Measurements from ENCODE around the gene OMP. TPM values are rescaled to one million over a fixed set of nuclear protein-coding genes. Genes with fewer than 3 reads are reported as not detected.

Gene OMP
- total and polyA plus RNA-seq, 2 of the 4 experiments (the other 2 are of a cell fraction): 0.27 TPM; not detected in 1

- Histone ChIP-seq H2AFZ (replicated peaks; ENCODE audit: low read length, poor library complexity) (peak overlapping the region; percentile 93), H3K4me3 (ENCODE audit: insufficient read depth, low read depth, low read length) (peak overlapping the region; percentile 33), H2BK15ac (ENCODE audit: low read depth, low read length) (no peak overlapping the region), H4K20me1 (ENCODE audit: insufficient read depth, low read length) (no peaks in the 10 kb centered on the region), H3K14ac (replicated peaks; ENCODE audit: low read depth, low read length) (no peak overlapping the region), H3K27ac (ENCODE audit: insufficient read depth, low read length) (no peak overlapping the region), H2AK5ac (ENCODE audit: low read depth, low read length) (no peak overlapping the region), H3K79me1 (ENCODE audit: low read depth in 1 of 2, low read length in 2 of 2) (no peaks in the 10 kb centered on the region), H2BK20ac (ENCODE audit: low read depth, low read length) (no peak overlapping the region), H3K4me1 (ENCODE audit: control insufficient read depth, insufficient read depth, low read length) (peaks cover 10% of the 10 kb centered on the region; the same call in 1 of the 2 replicates), H4K91ac (ENCODE audit: insufficient read depth, low read depth, low read length) (no peak overlapping the region), H3K18ac (ENCODE audit: low read depth, low read length) (no peak overlapping the region), H3K4me2 (ENCODE audit: low read depth, low read length) (peak overlapping the region; percentile 83), H2AK9ac (replicated peaks; ENCODE audit: low read depth, low read length, poor library complexity) (peak overlapping the region; percentile 86), H3K56ac (ENCODE audit: extremely low read depth, insufficient read depth, low read length) (no peak overlapping the region), H3K9me1 (ENCODE audit: insufficient read depth, low read length) (no peaks in the 10 kb centered on the region), H3K9me3 (ENCODE audit: control insufficient read depth, insufficient read depth, low read length) (no peaks in the 10 kb centered on the region), H4K8ac (ENCODE audit: low read depth in 2 of 2, low read length in 2 of 2) (peak overlapping the region in 1 of 2 experiments; percentile 42; a peak in 1 of 4 replicates), H3K4ac (ENCODE audit: low read depth, low read length) (no peak overlapping the region), H3K27me3 (ENCODE audit: control insufficient read depth, insufficient read depth, low read length) (no peaks in the 10 kb centered on the region), H2BK120ac (ENCODE audit: low read depth, low read length) (no peak overlapping the region), H4K5ac (ENCODE audit: low read depth, low read length) (no peak overlapping the region), H3K36me3 (ENCODE audit: control insufficient read depth, insufficient read depth, low read length) (peaks cover 7% of the 10 kb centered on the region; the same call in 1 of the 2 replicates), H3K9ac (ENCODE audit: low read depth, low read length) (no peak overlapping the region), H2BK5ac (ENCODE audit: low read depth, low read length, poor library complexity, severe bottlenecking) (no peak overlapping the region), H3K23ac (ENCODE audit: low read depth, low read length) (no peak overlapping the region)
- DNase-seq (peak; percentile 39), ATAC-seq (ENCODE audit: low read depth) (peak; percentile 77)
- 4% methylated on average over 14 of the region's 27 CpGs; no CpG with 5 or more reads in 1 of the 2 experiments for WGBS, 2 experiments (ENCODE audit: extremely low coverage in 2 of 2, insufficient read length in 1 of 2)
- POLR2A ChIA-PET (ENCODE audit: unreplicated experiment): no interaction called here
- CTCF ChIA-PET: interaction anchor here (0.7 to 2.6 kb wide), 23 partner anchors 8 to 977 kb away, joined by 3 to 21 read pairs (median 4); no protein-coding TSS in a partner anchor
- dilution Hi-C loops (cut with HindIII; ENCODE audit: low sequenced_read_pairs, unreplicated experiment): no loop called here
- BruUV-seq (replicated peaks): no TSS peak
- intact Hi-C loops (cut with micrococcal nuclease): loop anchor here (1.0 kb wide), 3 partner anchors 61 to 492 kb away; no protein-coding TSS in a partner anchor
- in situ Hi-C loops (cut with MboI; ENCODE audit: low sequenced_read_pairs): loop anchor here (5.0 to 10.0 kb wide), 2 partner anchors 57 to 420 kb away; no protein-coding TSS in a partner anchor
- TF ChIP-seq MAFK (IDR thresholded peaks at IDR 0.05; ENCODE audit: low read depth, low read length): no peak
- no peak for TF ChIP-seq FOS (IDR thresholded peaks at IDR 0.05; ENCODE audit: low read depth, low read length)
- no peak for TF ChIP-seq NFE2L2 (IDR thresholded peaks at IDR 0.05; ENCODE audit: low read depth, low read length)
- peak; percentile 87; the same call in 1 of the 2 replicates for TF ChIP-seq MAZ (IDR thresholded peaks at IDR 0.05; ENCODE audit: borderline replicate concordance, low read depth, low read length)
- TF ChIP-seq CHD1 (IDR thresholded peaks at IDR 0.05; ENCODE audit: low read depth, low read length): no peak
- TF ChIP-seq USF2 (IDR thresholded peaks at IDR 0.05; ENCODE audit: low read depth, low read length): no peak
- no peak for TF ChIP-seq CEBPB (IDR thresholded peaks at IDR 0.05; ENCODE audit: low read depth, low read length)
- 0 out of 2 replicates have a peak, but pooled peaks have one; percentile 39 for TF ChIP-seq MXI1 (IDR thresholded peaks at IDR 0.05; ENCODE audit: borderline replicate concordance, low read depth, low read length)
- TF ChIP-seq SMC3 (IDR thresholded peaks at IDR 0.05; ENCODE audit: low read depth, low read length): peak; percentile 76
- TF ChIP-seq CTCF (conservative IDR thresholded peaks at IDR 0.05; ENCODE audit: low read depth, low read length): peak; percentile 87
- TF ChIP-seq RCOR1 (IDR thresholded peaks at IDR 0.05; ENCODE audit: insufficient replicate concordance, low read length): no peak
- TF ChIP-seq POLR2A (IDR thresholded peaks at IDR 0.05; ENCODE audit: low read depth, low read length): no peak
- no peak for TF ChIP-seq BHLHE40 (IDR thresholded peaks at IDR 0.05; ENCODE audit: low read depth, low read length)
- TF ChIP-seq ELK1 (IDR thresholded peaks at IDR 0.05; ENCODE audit: borderline replicate concordance, low read depth, low read length): no peak
These were observed 24.7 kb downstream of the OMP start for GRCh38 chr11:77127235-77127911.

Data from IMR-90 (cell line).